ENCODE data around the gene PLAC9. TPM values are rescaled to one million over a fixed set of nuclear protein-coding genes. Genes with fewer than 3 reads are reported as not detected.
A peak's percentile ranks its signal among the peaks of the same experiment; 100 is the strongest.

Gene PLAC9
- total RNA-seq, 2 donors from 2014 or later = not detected

DNA sequence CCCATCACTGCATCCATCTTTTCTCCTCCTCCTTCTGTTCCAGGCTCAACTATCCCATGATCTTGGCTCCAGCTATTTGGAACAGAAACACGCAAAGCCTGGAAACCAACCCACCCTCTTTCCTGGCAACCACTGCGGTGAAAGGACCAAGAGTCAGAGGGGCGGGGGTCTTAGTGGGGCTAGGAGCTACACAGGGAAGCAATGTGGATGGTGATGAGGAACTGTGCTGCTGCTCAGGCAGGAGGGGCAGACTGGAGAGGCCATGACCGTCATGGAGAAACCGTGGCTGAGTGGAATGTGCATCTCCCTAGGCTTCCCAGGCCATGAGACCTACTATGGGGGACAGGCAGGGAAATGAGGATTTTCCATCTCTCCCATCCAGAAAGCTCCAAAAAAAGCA lies 25.6 kb downstream of the PLAC9 start:
- H3K9me3 Mint-ChIP-seq = no peaks in the 10 kb centered on the region
- DNase-seq (no peak), ATAC-seq (replicated peaks in 1 of 2) (no peak)
- H3K36me3 Mint-ChIP-seq (ENCODE audit: insufficient read depth in 2 of 2) = peaks cover 18 to 42% of the 10 kb centered on the region in 2 donors
- peaks cover 27% of the 10 kb centered on the region for H3K4me1 Mint-ChIP-seq (ENCODE audit: low read depth)
- H3K27ac Mint-ChIP-seq = no peak overlapping the region
- H3K27me3 Mint-ChIP-seq (ENCODE audit: low read depth) = no peaks in the 10 kb centered on the region
- H3K4me3 Mint-ChIP-seq = no peak overlapping the region

DNA sequence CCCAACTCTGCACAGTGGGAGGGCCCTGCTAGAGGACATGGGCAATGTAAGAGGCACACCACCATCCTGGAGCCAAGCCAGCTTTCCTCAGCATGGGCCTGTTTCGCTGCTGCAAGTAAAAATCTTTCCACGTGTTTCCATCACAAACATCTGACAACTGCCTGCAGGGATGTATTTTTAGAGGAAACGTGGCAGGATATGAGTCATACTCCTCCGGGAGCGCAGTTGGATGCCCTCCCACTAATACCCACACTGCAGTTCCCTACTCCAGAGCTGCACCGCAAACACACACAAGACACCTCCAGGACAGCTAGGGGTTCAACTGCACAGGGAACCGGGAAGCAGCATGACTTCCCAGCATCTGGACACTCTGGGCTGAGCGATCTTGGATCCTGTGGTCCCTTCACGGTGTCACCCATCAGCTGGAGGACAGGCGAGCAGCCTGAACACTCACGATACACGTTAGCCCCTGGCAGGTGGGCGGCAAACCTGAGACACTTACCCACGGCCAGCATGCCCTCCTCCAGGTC lies 26.1 kb downstream of the PLAC9 start:
- Mint-ChIP-seq H3K27me3 (ENCODE audit: low read depth) (no peaks in the 10 kb centered on the region), H3K27ac (no peak overlapping the region), H3K4me3 (no peak overlapping the region), H3K4me1 (ENCODE audit: low read depth) (peaks cover 27% of the 10 kb centered on the region), H3K9me3 (no peaks in the 10 kb centered on the region), H3K36me3 (ENCODE audit: insufficient read depth in 2 of 2) (peaks cover 17 to 44% of the 10 kb centered on the region in 2 donors)
- DNase-seq = no peak
- no peak for ATAC-seq (replicated peaks in 1 of 2)

DNA sequence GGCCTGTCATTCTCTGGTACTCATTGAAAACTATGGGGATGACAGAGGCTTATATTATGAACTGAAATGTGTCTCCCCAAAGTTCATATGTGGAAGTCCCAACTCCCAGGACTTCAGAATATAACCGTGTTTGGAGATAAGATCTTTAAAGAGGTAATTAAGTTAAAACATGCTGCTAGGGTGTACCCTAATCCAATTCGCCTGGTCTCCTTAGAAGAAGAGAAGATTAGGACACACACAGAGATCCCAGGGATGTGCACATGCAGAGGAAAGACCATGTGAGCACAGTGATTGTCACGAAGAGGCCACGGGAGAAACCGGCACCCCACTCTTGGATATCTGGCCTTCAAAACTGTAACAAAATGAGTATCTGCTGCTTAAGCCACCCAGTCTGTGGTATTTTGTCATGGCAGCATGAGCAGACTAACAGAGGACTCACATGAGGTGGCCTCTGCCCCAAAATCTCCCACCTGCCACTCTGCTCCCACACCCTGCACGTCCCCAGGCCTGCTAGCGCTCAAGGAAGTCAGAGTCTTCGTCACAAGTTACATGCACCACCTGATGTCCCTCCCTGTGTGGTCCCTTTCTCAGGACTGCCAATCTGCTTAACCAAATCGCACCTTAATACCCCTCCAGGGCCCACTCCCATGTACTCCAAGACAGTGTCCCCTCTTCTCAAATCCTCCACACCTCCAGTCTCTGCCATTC lies 26.8 kb downstream of the PLAC9 start:
- ATAC-seq (replicated peaks in 1 of 2) (no peak), DNase-seq (no peak)
- H3K4me1 Mint-ChIP-seq (ENCODE audit: low read depth) = peaks cover 27% of the 10 kb centered on the region
- H3K36me3 Mint-ChIP-seq (ENCODE audit: insufficient read depth in 2 of 2) = peaks cover 22 to 43% of the 10 kb centered on the region in 2 donors
- no peak overlapping the region for H3K4me3 Mint-ChIP-seq
- no peaks in the 10 kb centered on the region for H3K27me3 Mint-ChIP-seq (ENCODE audit: low read depth)
- peak overlapping the region; percentile 81 for H3K27ac Mint-ChIP-seq
- no peaks in the 10 kb centered on the region for H3K9me3 Mint-ChIP-seq

DNA sequence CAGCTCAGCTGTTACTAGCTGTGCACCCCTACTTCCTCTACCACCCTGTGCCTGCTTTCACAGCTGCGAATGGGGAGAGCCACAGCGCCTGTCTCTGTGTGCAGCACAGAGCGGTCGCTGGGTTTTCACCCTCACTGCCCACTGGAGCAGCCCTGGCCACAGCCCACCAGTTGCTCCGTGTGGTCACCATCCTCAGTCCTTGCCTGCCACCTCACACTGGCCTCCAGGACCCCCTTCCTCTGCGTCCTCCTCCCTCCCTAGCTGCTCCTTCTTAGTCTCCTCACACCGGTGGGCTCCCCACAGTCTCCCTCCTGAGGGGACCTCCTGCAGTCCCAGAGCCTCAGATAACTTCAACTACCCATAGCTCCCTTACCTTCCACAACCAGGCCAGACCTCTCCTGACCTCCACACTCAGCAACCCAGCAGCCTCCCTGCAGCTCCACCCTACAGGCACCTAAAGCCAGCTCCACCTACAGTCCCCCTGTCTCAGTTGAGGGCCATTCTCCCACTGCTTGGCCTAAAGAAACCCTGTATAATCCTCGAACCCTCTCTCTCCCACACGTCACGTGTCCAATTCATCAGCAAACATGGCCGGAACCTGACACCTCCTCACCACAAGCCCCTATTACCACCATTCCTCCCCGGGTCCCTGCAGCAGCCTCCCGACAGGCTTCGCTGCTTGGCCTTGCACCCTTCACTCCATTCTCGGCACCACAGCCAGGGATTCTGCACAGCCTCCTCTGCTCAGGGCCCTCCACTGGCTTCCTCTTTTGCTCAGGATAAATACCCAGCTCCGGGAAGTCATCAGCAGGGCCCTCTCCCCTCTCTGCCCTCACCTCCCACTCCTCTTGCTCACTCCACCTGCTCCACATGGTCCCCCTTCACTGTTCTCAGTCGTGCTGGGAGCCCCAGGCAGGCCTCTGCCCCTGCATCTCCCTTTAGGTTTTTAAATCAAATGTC lies 28.1 kb downstream of the PLAC9 start:
- no peak overlapping the region for H3K4me3 Mint-ChIP-seq

DNA sequence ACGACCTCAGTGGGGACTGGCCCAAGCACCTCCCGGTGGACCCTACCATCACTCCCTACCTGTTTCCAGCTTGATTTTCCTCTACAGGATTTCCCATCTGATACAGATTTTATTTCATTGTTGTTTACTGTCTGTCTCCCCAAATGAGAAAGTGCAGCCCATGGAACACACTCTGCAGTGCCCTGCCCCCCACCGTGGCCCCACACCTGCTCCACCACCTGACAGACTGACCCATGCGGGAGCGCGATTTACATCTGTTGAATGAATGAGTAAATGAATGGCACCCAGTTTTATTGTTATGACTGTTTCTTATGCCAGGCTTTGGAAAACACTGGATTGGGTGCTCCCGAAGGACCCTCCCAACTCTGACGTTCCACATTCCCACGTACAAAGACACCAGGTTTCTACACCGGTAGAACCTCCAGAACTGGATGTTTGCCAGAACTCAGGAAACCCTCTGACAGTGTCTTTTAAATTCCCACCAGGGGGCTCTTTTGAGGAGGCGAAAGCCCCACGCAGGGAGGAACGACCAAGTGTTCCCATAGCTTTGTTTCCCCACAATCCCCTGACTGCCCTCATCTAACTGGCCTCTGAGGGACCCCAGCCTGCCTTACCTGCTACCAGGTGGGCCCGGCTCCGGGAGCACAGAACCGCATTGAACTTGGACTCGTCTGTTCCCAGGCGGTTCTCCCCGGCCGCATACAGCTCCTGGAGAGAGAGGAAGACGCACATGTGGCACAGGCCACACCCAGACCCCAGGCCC lies 29.0 kb downstream of the PLAC9 start:
- no peaks in the 10 kb centered on the region for H3K27me3 Mint-ChIP-seq (ENCODE audit: low read depth)
- H3K9me3 Mint-ChIP-seq = no peaks in the 10 kb centered on the region
- H3K36me3 Mint-ChIP-seq (ENCODE audit: insufficient read depth in 2 of 2) = peaks cover 20 to 33% of the 10 kb centered on the region in 2 donors
- H3K4me1 Mint-ChIP-seq (ENCODE audit: low read depth) = peaks cover 15% of the 10 kb centered on the region
- no peak overlapping the region for H3K4me3 Mint-ChIP-seq
- ATAC-seq (replicated peaks in 1 of 2) = no peak
- peak overlapping the region; percentile 26 for H3K27ac Mint-ChIP-seq
- peak in 1 of 2 donors; percentile 12 for DNase-seq

More for the DNA sequence above, 28.1 kb downstream of the PLAC9 start:
- H3K36me3 Mint-ChIP-seq (ENCODE audit: insufficient read depth in 2 of 2) = peaks cover 17 to 36% of the 10 kb centered on the region in 2 donors
- no peaks in the 10 kb centered on the region for H3K27me3 Mint-ChIP-seq (ENCODE audit: low read depth)
- DNase-seq (no peak), ATAC-seq (replicated peaks in 1 of 2) (no peak)
- peaks cover 16% of the 10 kb centered on the region for H3K4me1 Mint-ChIP-seq (ENCODE audit: low read depth)
- H3K9me3 Mint-ChIP-seq = no peaks in the 10 kb centered on the region
- peak overlapping the region; percentile 26 for H3K27ac Mint-ChIP-seq

DNA sequence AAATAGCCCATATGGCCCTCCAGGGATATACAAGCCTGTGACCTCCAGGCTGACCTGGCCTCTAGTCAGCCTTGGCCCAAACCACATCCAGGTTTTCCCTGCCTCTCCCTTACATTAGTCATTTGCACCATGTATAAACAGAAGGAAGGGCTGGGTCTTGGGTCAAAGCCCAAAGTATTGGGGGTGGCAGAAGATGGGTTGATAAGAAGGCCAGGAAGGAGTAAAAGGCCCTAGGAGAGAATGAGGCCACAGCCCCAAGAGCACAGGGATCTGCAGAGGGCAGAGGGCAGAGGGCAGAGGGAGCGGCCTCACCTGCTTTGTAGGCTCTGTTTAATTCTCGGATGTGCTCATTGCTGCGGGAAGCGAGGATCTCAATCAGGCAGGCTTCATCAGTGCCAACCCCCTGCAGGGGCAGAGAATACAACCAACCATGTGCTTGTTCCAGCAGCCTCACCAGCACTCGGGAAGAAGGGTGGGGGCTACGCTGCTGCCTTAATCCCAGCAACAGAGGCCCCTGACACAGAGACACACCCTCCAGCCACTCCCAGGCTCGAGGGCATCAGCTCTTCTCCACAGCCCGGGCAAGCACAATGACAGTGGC lies 31.3 kb downstream of the PLAC9 start:
- DNase-seq (no peak), ATAC-seq (replicated peaks in 1 of 2) (no peak)
- Mint-ChIP-seq H3K9me3 (no peaks in the 10 kb centered on the region), H3K27me3 (ENCODE audit: low read depth) (no peaks in the 10 kb centered on the region), H3K4me3 (no peak overlapping the region), H3K27ac (no peak overlapping the region), H3K4me1 (ENCODE audit: low read depth) (peaks cover 9% of the 10 kb centered on the region), H3K36me3 (ENCODE audit: insufficient read depth in 2 of 2) (peaks cover 18 to 28% of the 10 kb centered on the region in 2 donors)

DNA sequence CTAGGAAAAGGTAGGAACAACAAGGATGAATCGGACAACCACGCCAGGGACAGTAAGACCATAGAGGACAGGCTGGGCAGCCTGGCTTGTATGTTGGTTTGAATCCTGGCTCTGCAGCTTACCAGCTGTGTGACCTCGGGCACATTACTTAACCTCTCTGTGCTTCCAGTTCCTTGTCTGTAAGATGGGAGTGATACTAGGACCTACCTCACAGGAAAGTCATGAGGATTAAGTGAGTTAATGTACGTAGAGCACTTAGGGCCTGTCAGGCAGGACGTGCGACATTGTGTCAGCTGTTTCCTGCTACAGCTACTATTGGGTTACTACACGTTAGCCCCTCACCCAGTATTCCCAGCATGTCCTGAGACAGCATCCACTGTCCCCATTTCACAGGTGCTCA lies 32.1 kb downstream of the PLAC9 start:
- Mint-ChIP-seq H3K9me3 (no peaks in the 10 kb centered on the region), H3K27ac (no peak overlapping the region), H3K27me3 (ENCODE audit: low read depth) (no peaks in the 10 kb centered on the region), H3K4me3 (no peak overlapping the region), H3K36me3 (ENCODE audit: insufficient read depth in 2 of 2) (peaks cover 18 to 24% of the 10 kb centered on the region in 2 donors), H3K4me1 (ENCODE audit: low read depth) (peaks cover 12% of the 10 kb centered on the region)
- ATAC-seq (replicated peaks in 1 of 2) (no peak), DNase-seq (no peak)

DNA sequence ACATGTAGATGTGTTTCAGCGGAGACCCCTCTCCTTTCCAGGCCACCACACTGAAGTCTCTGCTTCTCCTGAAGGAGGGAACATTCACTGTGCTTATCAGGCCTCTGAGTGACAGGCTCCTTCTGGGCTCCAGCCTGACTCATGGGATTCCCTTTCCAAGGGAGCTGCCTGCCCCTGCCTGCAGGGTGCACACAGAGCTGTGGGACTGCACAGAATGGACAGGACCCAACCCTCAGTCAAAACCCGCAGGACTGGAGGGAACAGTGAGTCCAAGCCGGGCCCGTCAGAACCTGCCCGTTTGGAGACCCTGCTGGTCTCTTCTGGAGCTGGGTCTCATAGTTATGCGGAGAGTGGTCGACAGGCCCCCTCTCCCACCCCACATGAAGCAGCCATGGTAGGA lies 32.6 kb downstream of the PLAC9 start:
- peak overlapping the region; percentile 11 for H3K27ac Mint-ChIP-seq
- H3K27me3 Mint-ChIP-seq (ENCODE audit: low read depth) = no peaks in the 10 kb centered on the region
- H3K9me3 Mint-ChIP-seq = no peaks in the 10 kb centered on the region
- H3K4me3 Mint-ChIP-seq = no peak overlapping the region
- no peak for ATAC-seq (replicated peaks in 1 of 2)
- peaks cover 18% of the 10 kb centered on the region for H3K4me1 Mint-ChIP-seq (ENCODE audit: low read depth)
- DNase-seq = no peak
- H3K36me3 Mint-ChIP-seq (ENCODE audit: insufficient read depth in 2 of 2) = peaks cover 14 to 24% of the 10 kb centered on the region in 2 donors

DNA sequence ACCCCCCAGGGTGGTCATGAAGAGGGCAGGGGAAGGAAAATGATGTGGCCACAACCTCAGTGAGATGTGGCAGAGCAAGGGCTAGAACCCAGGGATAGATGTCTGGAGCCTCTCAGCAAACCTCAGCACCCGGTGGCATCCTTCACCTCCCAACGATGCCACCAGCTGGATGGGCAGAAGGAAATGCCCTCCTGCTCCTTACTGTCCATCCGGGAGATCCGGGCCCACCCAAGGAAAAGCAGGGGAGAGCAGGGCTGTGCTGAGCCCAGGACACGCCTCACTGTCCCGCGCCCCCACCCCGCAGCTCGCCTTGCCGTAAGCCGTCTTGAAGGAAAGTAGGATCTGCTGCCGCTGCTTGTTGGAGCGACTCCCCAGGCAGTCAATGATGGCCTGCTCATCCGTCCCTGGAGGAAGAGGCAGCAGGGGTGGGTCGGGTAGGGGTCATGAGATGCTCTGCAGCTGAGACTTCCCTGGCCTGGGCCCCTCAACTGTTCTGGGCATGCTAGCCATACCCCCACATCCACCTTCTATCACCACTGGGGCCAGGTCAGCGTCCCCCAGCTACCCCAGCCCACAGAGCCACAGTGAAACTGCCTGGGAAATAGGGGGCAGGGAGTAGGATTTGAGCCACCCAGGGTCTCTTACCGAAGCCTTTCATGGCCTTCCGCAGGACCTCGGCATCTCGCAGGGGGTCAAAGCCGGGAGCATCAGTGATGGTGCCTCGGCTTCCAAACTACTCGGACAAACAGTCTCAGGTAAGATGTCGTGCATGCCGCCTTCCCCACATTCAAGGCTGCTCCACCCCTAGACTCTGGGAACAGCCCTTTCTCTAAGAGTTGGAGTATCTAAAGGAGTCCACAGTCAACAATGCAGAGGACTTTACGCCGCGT lies 34.3 kb downstream of the PLAC9 start:
- H3K4me3 Mint-ChIP-seq = no peak overlapping the region
- no peaks in the 10 kb centered on the region for H3K9me3 Mint-ChIP-seq
- peaks cover 9 to 17% of the 10 kb centered on the region in 2 donors for H3K36me3 Mint-ChIP-seq (ENCODE audit: insufficient read depth in 2 of 2)
- H3K27me3 Mint-ChIP-seq (ENCODE audit: low read depth) = no peaks in the 10 kb centered on the region
- no peak for DNase-seq
- no peak for ATAC-seq (replicated peaks in 1 of 2)
- H3K27ac Mint-ChIP-seq = peak overlapping the region; percentile 98
- H3K4me1 Mint-ChIP-seq (ENCODE audit: low read depth) = peaks cover 19% of the 10 kb centered on the region

DNA sequence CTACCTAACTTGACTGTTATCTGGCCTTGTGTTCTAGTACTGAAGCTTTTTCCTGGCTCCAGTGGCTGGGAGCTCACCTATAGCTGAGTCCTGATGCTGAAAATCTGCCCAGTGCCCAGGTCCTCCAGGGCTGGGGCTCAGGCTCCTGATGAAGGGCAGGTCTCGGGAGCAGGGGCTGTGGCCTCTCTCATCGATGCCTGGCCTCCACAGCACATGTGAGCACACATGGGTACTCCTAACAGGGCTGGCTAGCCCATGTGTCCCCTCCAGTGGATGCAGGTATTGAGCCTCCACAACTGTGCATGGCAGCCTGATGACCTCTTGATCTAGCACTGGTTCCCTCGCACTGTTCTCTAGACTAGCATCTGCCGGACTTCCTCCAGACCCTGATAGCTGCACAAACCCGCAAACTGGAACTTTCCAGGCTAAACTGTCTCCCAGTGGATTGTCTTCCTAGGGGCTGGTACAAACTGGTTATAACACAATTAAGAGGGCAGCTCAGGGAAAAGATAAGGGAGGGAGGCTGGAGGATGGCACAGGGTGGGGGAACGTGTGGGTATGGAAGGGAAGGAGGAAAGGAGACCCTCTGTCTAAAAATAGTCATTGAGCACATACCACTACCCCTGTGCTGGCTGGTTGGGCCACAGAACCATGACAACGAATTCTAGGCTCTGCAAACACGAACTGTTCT lies 35.1 kb downstream of the PLAC9 start:
- Mint-ChIP-seq H3K27me3 (ENCODE audit: low read depth) (no peaks in the 10 kb centered on the region), H3K9me3 (no peaks in the 10 kb centered on the region), H3K4me1 (ENCODE audit: low read depth) (peaks cover 19% of the 10 kb centered on the region), H3K27ac (no peak overlapping the region), H3K4me3 (no peak overlapping the region), H3K36me3 (ENCODE audit: insufficient read depth in 2 of 2) (peaks cover 9 to 17% of the 10 kb centered on the region in 2 donors)
- ATAC-seq (replicated peaks in 1 of 2) (no peak), DNase-seq (no peak)

DNA sequence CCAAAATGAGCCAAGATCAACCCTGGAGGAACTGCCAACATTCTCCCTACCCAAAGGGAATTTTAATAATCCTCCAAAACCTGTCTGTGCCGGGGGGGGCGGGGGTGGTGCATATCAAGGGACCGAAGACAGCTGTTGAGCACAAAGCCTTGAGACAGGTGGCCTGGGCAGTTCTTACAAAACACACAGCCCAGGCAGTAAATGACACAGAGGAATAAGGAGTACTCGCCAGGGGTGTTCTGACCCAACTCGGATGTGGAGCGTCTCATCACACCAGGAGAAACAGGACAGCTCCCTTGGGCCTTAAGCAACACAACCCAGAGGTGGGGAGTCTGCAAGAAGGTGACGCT lies 35.6 kb downstream of the PLAC9 start:
- Mint-ChIP-seq H3K9me3 (no peaks in the 10 kb centered on the region), H3K27me3 (ENCODE audit: low read depth) (no peaks in the 10 kb centered on the region), H3K36me3 (ENCODE audit: insufficient read depth in 2 of 2) (peaks cover 9 to 16% of the 10 kb centered on the region in 2 donors), H3K27ac (no peak overlapping the region), H3K4me1 (ENCODE audit: low read depth) (peaks cover 19% of the 10 kb centered on the region), H3K4me3 (no peak overlapping the region)
- ATAC-seq (replicated peaks in 1 of 2) (no peak), DNase-seq (no peak)

Data from activated T-cell treated with anti-CD3 and anti-CD28 coated beads, Interleukin-2, amount 50 U/mL, for 72 hours (primary cell).